ACC112 (cell line): ENCODE measurements around the gene PCDHA4.
"Not testable (repeated sequence)": the region's sequence is repeated elsewhere in the genome, so short reads cannot be mapped to it uniquely, and the experiment has no call there.

ENCODE experiments used
- H2AFZ ChIP-seq: fragments of 200-600 bp; sonication (generic); one replicate; pipeline ENCODE4 v1.6.0; 2017; ENCODE audit warnings: antibody characterized with exemption, low read length; ENCODE audit not compliant: unreplicated experiment
- H3K27ac ChIP-seq: fragments of 200-600 bp; sonication (generic); 2 replicates; pipeline ENCODE4 v1.5.1; 2014; ENCODE audit warnings: low read depth, mild to moderate bottlenecking, antibody characterized with exemption, low read length, moderate library complexity
- H3K27me3 ChIP-seq: fragments of 200-600 bp; sonication (generic); 2 replicates; pipeline ENCODE4 v1.6.1; 2014; ENCODE audit warnings: mild to moderate bottlenecking, antibody characterized with exemption, low read length, moderate library complexity, mixed read lengths; ENCODE audit not compliant: insufficient read depth
- H3K36me3 ChIP-seq: fragments of 200-600 bp; sonication (generic); 2 replicates; pipeline ENCODE4 v1.6.1; 2016; ENCODE audit warnings: mild to moderate bottlenecking, antibody characterized with exemption, low read length, moderate library complexity, mixed read lengths; ENCODE audit not compliant: insufficient read depth
- H3K4me1 ChIP-seq: fragments of 200-600 bp; sonication (generic); one replicate; pipeline ENCODE4 v1.6.1; 2016; ENCODE audit warnings: low read length, mixed read lengths; ENCODE audit not compliant: insufficient read depth, unreplicated experiment, control insufficient read depth
- H3K4me3 ChIP-seq: fragments of 200-600 bp; sonication (generic); 2 replicates; pipeline ENCODE4 v1.5.1; 2014; ENCODE audit warnings: mild to moderate bottlenecking, low read depth, low read length
- H3K79me2 ChIP-seq: fragments of 200-600 bp; sonication (generic); one replicate; pipeline ENCODE4 v1.6.0; 2016; ENCODE audit warnings: low read length; ENCODE audit not compliant: control insufficient read depth, unreplicated experiment, insufficient read depth

Gene PCDHA4

DNA sequence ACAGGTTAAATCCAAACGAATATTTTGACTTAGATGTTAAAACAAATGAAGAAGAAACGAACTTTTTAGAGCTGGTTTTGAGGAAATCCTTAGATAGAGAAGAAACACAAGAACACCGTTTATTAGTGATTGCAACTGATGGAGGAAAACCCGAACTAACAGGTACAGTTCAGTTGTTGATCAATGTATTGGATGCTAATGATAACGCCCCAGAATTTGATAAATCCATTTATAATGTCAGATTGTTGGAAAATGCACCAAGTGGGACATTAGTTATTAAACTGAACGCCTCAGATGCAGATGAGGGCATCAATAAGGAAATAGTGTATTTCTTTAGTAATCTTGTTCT is 15.4 kb downstream of the PCDHA4 start:
- H3K36me3 ChIP-seq, result no peaks in the 10 kb centered on the region
- H3K27ac ChIP-seq, result no peak overlapping the region
- H3K79me2 ChIP-seq, result no peaks in the 10 kb centered on the region
- no peak overlapping the region for H2AFZ ChIP-seq
- no peaks in the 10 kb centered on the region; the same call in 1 of the 2 replicates for H3K27me3 ChIP-seq
- H3K4me3 ChIP-seq, result no peak overlapping the region
- H3K4me1 ChIP-seq, result no peaks in the 10 kb centered on the region

DNA sequence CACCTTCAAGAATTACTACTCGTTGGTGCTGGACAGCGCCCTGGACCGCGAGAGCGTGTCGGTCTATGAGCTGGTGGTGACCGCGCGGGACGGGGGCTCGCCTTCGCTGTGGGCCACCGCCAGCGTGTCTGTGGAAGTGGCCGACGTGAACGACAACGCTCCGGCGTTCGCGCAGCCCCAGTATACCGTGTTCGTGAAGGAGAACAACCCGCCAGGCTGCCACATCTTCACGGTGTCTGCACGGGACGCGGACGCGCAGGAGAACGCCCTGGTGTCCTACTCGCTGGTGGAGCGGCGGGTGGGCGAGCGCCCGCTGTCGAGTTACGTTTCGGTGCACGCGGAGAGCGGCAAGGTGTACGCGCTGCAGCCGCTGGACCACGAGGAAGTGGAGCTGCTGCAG is 16.1 kb downstream of the PCDHA4 start:
- H3K79me2 ChIP-seq, result not testable (repeated sequence)

DNA sequence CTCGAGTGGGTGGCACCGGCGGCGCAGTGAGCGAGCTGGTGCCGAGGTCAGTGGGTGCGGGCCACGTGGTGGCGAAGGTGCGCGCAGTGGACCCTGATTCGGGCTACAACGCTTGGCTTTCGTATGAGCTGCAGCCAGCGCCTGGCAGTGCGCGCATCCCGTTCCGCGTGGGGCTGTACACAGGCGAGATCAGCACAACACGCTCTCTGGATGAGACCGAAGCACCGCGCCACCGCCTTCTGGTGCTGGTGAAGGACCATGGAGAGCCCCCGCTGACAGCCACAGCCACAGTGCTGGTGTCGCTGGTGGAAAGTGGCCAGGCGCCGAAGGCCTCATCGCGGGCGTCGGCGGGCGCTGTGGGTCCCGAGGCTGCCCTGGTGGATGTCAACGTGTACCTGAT is 16.6 kb downstream of the PCDHA4 start:
- Histone ChIP-seq H3K79me2 (no peaks in the 10 kb centered on the region), H3K27me3 (no peaks in the 10 kb centered on the region; the same call in 1 of the 2 replicates), H3K4me3 (no peak overlapping the region), H3K4me1 (no peaks in the 10 kb centered on the region), H3K36me3 (no peaks in the 10 kb centered on the region), H2AFZ (no peak overlapping the region), H3K27ac (no peak overlapping the region)

More for the DNA sequence above, 16.1 kb downstream of the PCDHA4 start:
- not testable (repeated sequence) for H3K27me3 ChIP-seq, H3K4me3 ChIP-seq, H3K36me3 ChIP-seq, H3K4me1 ChIP-seq, H2AFZ ChIP-seq, H3K27ac ChIP-seq

DNA sequence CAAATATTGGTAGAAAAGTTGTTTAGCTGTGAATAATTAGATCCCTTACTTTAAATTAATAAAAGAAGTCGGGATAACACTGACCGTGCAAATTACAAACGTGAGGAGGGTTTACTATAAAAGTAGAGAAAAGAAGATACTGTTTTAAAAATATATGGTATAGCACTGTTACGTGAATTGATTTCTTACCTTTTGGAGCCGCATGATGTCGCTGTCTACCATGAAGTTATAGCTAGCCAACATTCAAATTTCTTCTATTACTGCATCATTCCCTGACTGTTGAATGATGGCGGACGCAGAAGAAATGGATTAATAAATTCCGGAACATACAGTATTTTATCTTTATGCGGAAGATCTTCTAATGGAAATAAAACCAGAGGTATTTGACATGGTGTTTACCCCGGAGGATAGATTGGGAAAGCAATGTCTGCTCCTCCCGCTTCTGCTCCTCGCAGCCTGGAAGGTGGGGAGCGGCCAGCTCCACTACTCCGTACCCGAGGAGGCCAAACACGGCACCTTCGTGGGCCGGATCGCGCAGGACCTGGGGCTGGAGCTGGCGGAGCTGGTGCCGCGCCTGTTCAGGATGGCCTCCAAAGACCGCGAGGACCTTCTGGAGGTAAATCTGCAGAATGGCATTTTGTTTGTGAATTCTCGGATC is 21.0 kb downstream of the PCDHA4 start, which contains the start of gene PCDHA6:
Gene PCDHA6, plus strand, starts transcription at position 257 of the 658 bp plus-strand sequence. Its CDS starts 132 bp downstream, at position 389.
- Histone ChIP-seq H3K36me3 (no peaks in the 10 kb centered on the region), H2AFZ (no peak within 1 kb of the TSS), H3K27ac (no peak within 1 kb of the TSS), H3K27me3 (no peaks in the 10 kb centered on the region; the same call in 1 of the 2 replicates), H3K79me2 (no peaks in the 10 kb centered on the region), H3K4me3 (no peak within 1 kb of the TSS), H3K4me1 (no peaks in the 10 kb centered on the region)

DNA sequence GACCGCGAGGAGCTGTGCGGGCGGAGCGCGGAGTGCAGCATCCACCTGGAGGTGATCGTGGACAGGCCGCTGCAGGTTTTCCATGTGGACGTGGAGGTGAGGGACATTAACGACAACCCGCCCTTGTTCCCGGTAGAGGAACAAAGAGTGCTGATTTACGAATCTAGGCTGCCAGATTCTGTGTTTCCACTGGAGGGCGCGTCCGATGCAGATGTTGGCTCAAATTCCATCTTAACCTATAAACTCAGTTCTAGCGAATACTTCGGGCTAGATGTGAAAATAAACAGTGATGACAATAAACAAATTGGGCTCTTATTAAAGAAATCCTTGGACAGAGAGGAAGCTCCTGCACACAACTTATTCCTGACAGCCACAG is 21.5 kb downstream of the PCDHA4 start:
- Histone ChIP-seq H3K4me3 (no peak overlapping the region), H2AFZ (no peak overlapping the region), H3K79me2 (no peaks in the 10 kb centered on the region), H3K27ac (no peak overlapping the region), H3K36me3 (no peaks in the 10 kb centered on the region), H3K27me3 (no peaks in the 10 kb centered on the region; the same call in 1 of the 2 replicates), H3K4me1 (no peaks in the 10 kb centered on the region)

DNA sequence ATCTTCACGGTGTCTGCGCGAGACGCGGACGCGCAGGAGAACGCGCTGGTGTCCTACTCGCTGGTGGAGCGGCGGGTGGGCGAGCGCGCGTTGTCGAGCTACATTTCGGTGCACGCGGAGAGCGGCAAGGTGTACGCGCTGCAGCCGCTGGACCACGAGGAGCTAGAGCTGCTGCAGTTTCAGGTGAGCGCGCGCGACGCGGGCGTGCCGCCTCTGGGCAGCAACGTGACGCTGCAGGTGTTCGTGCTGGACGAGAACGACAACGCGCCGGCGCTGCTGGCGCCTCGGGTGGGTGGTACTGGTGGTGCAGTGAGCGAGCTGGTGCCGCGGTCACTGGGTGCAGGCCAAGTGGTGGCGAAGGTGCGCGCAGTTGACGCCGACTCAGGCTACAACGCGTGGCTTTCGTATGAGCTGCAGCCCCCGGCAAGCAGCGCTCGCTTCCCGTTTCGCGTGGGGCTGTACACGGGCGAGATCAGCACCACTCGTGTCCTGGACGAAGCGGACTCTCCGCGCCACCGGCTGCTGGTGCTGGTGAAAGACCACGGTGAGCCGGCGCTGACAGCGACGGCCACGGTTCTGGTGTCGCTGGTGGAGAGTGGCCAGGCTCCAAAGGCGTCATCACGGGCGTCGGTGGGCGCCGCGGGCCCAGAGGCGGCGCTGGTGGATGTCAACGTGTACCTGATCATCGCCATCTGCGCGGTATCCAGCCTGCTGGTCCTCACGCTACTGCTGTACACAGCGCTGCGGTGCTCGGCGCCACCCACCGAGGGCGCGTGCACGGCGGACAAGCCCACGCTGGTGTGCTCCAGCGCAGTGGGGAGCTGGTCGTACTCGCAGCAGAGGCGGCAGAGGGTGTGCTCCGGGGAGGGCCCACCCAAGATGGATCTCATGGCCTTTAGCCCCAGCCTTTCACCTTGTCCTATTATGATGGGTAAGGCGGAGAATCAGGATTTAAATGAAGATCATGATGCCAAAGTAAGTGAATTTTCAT is 22.9 kb downstream of the PCDHA4 start:
- not testable (repeated sequence) for H3K79me2 ChIP-seq, H3K4me1 ChIP-seq, H3K36me3 ChIP-seq, H3K4me3 ChIP-seq, H3K27ac ChIP-seq, H3K27me3 ChIP-seq, H2AFZ ChIP-seq

DNA sequence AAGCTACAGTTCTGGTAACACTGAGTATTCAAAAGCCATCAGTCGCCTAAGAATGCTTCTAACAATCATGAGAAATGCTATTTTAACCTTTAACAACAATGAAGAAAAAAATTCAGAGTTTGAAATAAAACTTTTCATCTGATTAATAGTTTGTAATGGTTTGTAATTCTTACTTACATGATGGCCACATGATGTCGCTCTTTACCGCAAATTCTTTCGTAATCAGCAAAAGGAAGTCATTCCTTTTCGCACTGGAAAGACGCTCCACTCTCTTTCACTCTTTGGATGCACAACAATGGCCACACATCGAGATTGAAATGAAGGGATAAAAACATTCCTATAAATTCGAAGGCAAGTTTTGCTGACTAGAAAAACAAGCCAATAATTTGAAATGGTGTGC is 27.1 kb downstream of the PCDHA4 start, which contains the start of gene PCDHA7:
Gene PCDHA7, plus strand, starts transcription at position 277 of the 400 bp plus-strand sequence. Its CDS starts 115 bp downstream, at position 392.
- Histone ChIP-seq H3K27me3 (no peaks in the 10 kb centered on the region), H3K27ac (no peak within 1 kb of the TSS), H3K79me2 (no peaks in the 10 kb centered on the region), H2AFZ (no peak within 1 kb of the TSS), H3K36me3 (no peaks in the 10 kb centered on the region), H3K4me3 (no peak within 1 kb of the TSS; the same call in 1 of the 2 replicates), H3K4me1 (no peaks in the 10 kb centered on the region)

DNA sequence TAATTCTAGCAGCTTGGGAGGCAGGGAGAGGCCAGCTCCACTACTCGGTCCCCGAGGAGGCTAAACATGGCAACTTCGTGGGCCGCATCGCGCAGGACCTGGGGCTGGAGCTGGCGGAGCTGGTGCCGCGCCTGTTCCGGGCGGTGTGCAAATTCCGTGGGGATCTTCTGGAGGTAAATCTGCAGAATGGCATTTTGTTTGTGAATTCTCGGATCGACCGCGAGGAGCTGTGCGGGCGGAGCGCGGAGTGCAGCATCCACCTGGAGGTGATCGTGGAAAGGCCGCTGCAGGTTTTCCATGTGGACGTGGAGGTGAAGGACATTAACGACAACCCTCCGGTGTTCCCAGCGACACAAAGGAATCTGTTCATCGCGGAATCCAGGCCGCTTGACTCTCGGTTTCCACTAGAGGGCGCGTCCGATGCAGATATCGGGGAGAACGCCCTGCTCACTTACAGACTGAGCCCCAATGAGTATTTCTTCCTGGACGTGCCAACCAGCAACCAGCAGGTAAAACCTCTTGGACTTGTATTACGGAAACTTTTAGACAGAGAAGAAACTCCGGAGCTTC is 27.7 kb downstream of the PCDHA4 start:
- H3K4me1 ChIP-seq, H3K36me3 ChIP-seq, H3K27me3 ChIP-seq, H3K27ac ChIP-seq, H2AFZ ChIP-seq, H3K4me3 ChIP-seq, H3K79me2 ChIP-seq: not testable (repeated sequence)

DNA sequence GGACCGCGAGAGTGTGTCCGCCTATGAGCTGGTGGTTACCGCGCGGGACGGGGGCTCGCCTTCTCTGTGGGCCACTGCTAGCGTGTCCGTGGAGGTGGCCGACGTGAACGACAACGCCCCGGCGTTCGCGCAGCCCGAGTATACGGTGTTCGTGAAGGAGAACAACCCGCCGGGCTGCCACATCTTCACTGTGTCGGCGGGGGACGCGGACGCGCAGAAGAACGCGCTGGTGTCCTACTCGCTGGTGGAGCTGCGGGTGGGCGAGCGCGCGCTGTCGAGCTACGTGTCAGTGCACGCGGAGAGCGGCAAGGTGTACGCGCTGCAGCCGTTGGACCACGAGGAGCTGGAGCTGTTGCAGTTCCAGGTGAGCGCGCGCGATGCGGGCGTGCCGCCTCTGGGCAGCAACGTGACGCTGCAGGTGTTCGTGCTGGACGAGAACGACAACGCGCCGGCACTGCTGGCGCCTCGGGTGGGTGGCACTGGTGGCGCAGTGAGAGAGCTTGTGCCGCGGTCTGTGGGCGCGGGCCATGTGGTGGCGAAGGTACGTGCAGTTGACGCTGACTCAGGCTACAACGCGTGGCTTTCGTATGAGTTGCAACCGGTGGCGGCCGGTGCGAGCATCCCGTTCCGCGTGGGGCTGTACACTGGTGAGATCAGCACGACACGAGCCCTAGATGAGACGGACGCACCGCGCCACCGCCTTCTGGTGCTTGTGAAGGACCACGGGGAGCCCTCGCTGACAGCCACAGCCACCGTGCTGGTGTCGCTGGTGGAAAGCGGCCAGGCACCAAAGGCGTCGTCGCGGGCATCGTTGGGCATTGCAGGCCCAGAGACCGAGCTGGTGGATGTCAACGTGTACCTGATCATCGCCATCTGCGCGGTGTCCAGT is 29.0 kb downstream of the PCDHA4 start:
- Histone ChIP-seq H3K4me3 (no peak overlapping the region), H3K4me1 (no peaks in the 10 kb centered on the region), H3K36me3 (no peaks in the 10 kb centered on the region), H3K27ac (no peak overlapping the region), H2AFZ (no peak overlapping the region), H3K27me3 (no peaks in the 10 kb centered on the region), H3K79me2 (no peaks in the 10 kb centered on the region)
